WERI-Rb-1 (cell line): ENCODE results near the gene TBL1X.

Experiments used
- DNase-seq: peaks from one replicate; pipeline ENCODE4 v3.0.0-alpha.2; 2020
- H3K27ac ChIP-seq: fragments of 250-450 bp; sonication (Bioruptor Pico); 2 replicates; pipeline ENCODE4 v1.5.1; 2020; ENCODE audit warnings: mild to moderate bottlenecking, moderate library complexity
- H3K27me3 ChIP-seq: fragments of 250-450 bp; sonication (Bioruptor Pico); 2 replicates; pipeline ENCODE4 v1.5.1; 2021; ENCODE audit warnings: mild to moderate bottlenecking, low read depth, moderate library complexity; ENCODE audit not compliant: insufficient read depth, severe bottlenecking
- H3K36me3 ChIP-seq: fragments of 250-450 bp; sonication (Bioruptor Pico); 2 replicates; pipeline ENCODE4 v1.5.1; 2020; ENCODE audit warnings: mild to moderate bottlenecking, moderate library complexity
- H3K4me3 ChIP-seq: 2 replicates; pipeline ENCODE4 v1.5.1; 2011; ENCODE audit warnings: low read depth, mild to moderate bottlenecking, control low read depth, low read length
- H3K9me3 ChIP-seq: fragments of 250-450 bp; sonication (Bioruptor Pico); 2 replicates; pipeline ENCODE4 v1.5.1; 2021; ENCODE audit warnings: mild to moderate bottlenecking, moderate library complexity; ENCODE audit not compliant: severe bottlenecking
- CTCF ChIP-seq: IDR thresholded peaks from 2 replicates; pipeline ENCODE4 v1.5.1; 2011; ENCODE audit warnings: low read depth, mild to moderate bottlenecking, control low read depth, inconsistent platforms, low read length

The TBL1X gene

GRCh38 chrX:9576059-9576458 is 111.2 kb downstream of the TBL1X start:
- no peak for DNase-seq
- Histone ChIP-seq H3K36me3 (no peaks in the 10 kb centered on the region), H3K4me3 (no peak overlapping the region), H3K27ac (no peak overlapping the region), H3K27me3 (no peaks in the 10 kb centered on the region), H3K9me3 (no peaks in the 10 kb centered on the region)
- no peak for TF ChIP-seq CTCF

GRCh38 chrX:9577555-9577954 is 112.7 kb downstream of the TBL1X start:
- no peak for DNase-seq
- TF ChIP-seq CTCF: no peak

GRCh38 chrX:9578083-9578779 is 113.4 kb downstream of the TBL1X start:
- Histone ChIP-seq H3K9me3 (no peaks in the 10 kb centered on the region), H3K27me3 (peaks cover 3% of the 10 kb centered on the region), H3K27ac (no peak overlapping the region), H3K36me3 (no peaks in the 10 kb centered on the region), H3K4me3 (no peak overlapping the region)
- TF ChIP-seq CTCF: no peak
- no peak for DNase-seq

More at GRCh38 chrX:9577555-9577954, 112.7 kb downstream of the TBL1X start:
- H3K36me3 ChIP-seq: no peaks in the 10 kb centered on the region
- H3K4me3 ChIP-seq: no peak overlapping the region
- H3K27me3 ChIP-seq: no peaks in the 10 kb centered on the region
- H3K27ac ChIP-seq: no peak overlapping the region
- H3K9me3 ChIP-seq: no peaks in the 10 kb centered on the region

- Histone ChIP-seq H3K9me3 (no peaks in the 10 kb centered on the region), H3K4me3 (no peak overlapping the region), H3K27me3 (peaks cover 4% of the 10 kb centered on the region), H3K27ac (no peak overlapping the region), H3K36me3 (no peaks in the 10 kb centered on the region)
- no peak for DNase-seq
- TF ChIP-seq CTCF: no peak
These were observed 117.0 kb downstream of the TBL1X start for GRCh38 chrX:9581771-9582385.

- DNase-seq: no peak
- Histone ChIP-seq H3K27ac (no peak overlapping the region), H3K27me3 (peaks cover 4% of the 10 kb centered on the region), H3K36me3 (no peaks in the 10 kb centered on the region), H3K9me3 (no peaks in the 10 kb centered on the region), H3K4me3 (no peak overlapping the region)
- no peak for TF ChIP-seq CTCF
These were observed 118.1 kb downstream of the TBL1X start for GRCh38 chrX:9582956-9583355.
